GM21381 (cell line): ENCODE measurements around the gene VAC14.

Experiments used
- ATAC-seq: cut with Tn5 transposase; IDR thresholded peaks from one replicate; pipeline ENCODE4 v1.9.1; 2021; ENCODE audit warnings: mild to moderate bottlenecking, moderate library complexity; ENCODE audit not compliant: unreplicated experiment

VAC14 gene

GRCh38 chr16:70710422-70711210, 90.3 kb downstream of the VAC14 start:
- ATAC-seq: no peak

GRCh38 chr16:70709942-70710341, 91.0 kb downstream of the VAC14 start:
- ATAC-seq: no peak

GRCh38 chr16:70709457-70709856, 91.5 kb downstream of the VAC14 start:
- no peak for ATAC-seq

- no peak for ATAC-seq
These were observed 92.4 kb downstream of the VAC14 start for GRCh38 chr16:70708366-70709246.

- no peak for ATAC-seq
These were observed 94.0 kb downstream of the VAC14 start for GRCh38 chr16:70706948-70707465.

GRCh38 chr16:70705056-70705455, 95.9 kb downstream of the VAC14 start:
- ATAC-seq: no peak

GRCh38 chr16:70704586-70704985, 96.4 kb downstream of the VAC14 start:
- no peak for ATAC-seq

GRCh38 chr16:70703835-70704381, 97.0 kb downstream of the VAC14 start:
- ATAC-seq: no peak

GRCh38 chr16:70703041-70703834, 97.7 kb downstream of the VAC14 start:
- no peak for ATAC-seq

- no peak for ATAC-seq
These were observed 98.3 kb downstream of the VAC14 start for GRCh38 chr16:70702624-70703023.

- ATAC-seq: no peak
These were observed 99.0 kb downstream of the VAC14 start for GRCh38 chr16:70701998-70702397.

- ATAC-seq: no peak
These were observed 99.4 kb downstream of the VAC14 start for GRCh38 chr16:70701596-70701995.

- ATAC-seq: no peak
These were observed 99.9 kb downstream of the VAC14 start for GRCh38 chr16:70701036-70701435.

GRCh38 chr16:70700101-70701020, 100.6 kb downstream of the VAC14 start:
- ATAC-seq: no peak

- ATAC-seq: no peak
These were observed 101.3 kb downstream of the VAC14 start for GRCh38 chr16:70699696-70700095.

GRCh38 chr16:70698901-70699300, 102.1 kb downstream of the VAC14 start:
- ATAC-seq: no peak

GRCh38 chr16:70697594-70698170, 103.3 kb downstream of the VAC14 start:
- no peak for ATAC-seq

GRCh38 chr16:70696952-70697593, 103.9 kb downstream of the VAC14 start:
- ATAC-seq: no peak

GRCh38 chr16:70696355-70696754, 104.6 kb downstream of the VAC14 start:
- ATAC-seq: no peak
